IPS-NIHi7 (cell line): ENCODE results near the gene MKX.

Experiments
- DNase-seq: peaks from one replicate; pipeline ENCODE4 v3.0.0; 2012; ENCODE audit warnings: mixed read lengths; ENCODE audit errors: extremely low spot score

The MKX gene

DNA sequence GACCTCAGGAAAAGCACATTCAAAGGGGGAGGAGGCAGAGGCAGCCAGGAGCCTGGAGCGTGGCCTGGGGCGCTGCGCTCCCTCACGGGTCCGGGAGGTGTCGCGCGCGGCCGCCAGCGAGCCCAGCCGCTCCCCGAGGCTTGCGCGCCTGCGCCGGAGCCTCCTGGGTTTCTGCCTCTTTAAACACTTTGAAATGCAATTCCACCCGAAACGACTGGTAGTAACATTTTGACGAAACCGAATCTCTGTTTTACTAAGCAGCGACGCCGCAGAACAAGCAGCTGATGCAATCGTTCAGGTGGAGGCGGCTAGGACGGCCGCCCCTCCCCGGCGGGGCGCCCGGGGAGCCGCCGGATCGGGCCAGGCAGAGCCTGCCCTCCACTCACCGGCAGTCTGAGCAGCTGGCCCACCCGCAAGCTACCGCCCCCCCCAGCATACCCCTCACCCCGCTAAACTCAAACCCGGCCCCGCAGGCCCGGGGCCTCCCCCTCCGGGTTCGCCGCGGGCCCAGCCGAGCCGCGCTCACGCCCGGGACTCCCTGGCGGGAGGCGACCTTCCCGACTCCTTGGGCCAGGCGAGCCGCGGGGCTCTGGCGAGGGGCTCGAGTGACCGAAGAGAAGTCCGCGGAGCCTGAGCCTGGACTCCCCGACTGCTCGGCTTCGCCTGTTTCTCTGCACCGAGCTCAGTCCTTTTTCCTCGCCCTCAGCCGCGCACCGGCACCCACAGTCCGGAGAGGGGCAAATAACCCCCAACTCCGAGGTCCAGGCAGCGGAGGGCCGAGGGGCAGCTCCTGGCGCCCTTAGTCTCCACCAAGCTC lies 3.2 kb downstream of the MKX start:
- DNase-seq, result peak; percentile 83

DNA sequence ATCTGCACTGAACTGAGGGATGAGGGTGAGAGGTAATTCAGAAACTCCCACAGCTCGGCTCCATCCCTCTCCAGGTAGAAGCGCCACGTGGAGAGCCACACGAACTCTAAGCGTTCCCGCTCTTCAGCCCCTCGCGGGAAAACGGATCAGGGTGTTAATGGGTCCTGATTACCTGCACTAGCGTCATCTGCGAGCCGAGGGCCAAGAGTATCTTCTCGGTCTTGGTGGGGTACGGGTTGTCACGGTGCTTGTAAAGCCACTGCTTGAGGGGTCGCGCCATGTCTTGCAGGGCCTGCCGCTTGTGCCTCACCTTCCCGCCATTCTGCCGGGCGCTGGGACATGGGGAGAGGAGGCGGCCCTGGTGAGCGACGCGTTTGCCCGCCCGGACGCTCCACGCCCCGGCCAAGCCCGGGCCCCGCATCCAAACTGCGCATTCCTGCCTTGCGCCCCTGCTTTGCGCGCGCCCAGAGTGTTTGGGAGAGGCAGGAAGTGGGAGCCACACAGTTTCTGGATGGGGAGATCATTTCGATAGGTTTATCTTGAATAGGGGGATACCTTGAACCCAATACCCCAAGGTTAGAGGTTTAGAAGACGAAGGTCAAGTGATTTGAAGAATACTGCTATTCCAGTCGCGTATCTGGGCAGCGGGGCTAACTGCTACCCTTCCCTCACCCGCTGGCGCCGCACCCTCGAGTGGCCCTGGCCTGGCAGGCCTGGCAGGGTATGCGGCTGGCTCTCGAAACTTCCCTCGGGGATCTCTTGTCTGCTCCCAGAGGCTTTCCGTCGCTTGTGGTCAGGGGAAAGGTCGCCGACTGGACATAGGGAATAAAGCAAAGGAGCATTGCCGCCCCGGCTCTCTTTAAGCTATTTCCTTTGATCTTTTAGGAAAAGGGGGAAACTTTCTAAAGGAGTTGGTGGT lies 4.2 kb downstream of the MKX start:
- no peak for DNase-seq

- no peak for DNase-seq
Measured at GRCh38 chr10:27736396-27736795, 9.2 kb downstream of the MKX start.

DNA sequence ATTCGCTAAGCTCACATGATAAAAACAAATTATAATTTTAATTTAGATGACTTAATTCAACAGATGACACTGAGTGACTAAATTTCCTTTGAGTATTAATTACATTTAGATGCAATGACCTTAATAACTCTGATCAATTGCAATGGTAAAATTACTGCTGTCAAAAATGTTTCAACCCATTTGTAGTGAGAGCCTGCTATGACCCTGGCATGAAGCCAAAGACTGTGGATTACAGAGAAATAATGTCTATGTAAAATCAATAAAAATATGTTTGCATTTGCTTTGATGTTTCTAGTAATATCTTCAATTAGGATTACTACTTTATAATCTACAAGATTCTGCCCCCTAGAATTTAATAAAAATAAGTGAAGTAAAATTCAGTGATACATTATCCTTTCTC lies 15.6 kb downstream of the MKX start:
- DNase-seq, result no peak

GRCh38 chr10:27728338-27728737 lies 17.3 kb downstream of the MKX start:
- no peak for DNase-seq

- DNase-seq, result peak; percentile 56
Measured at GRCh38 chr10:27724287-27724686, 21.3 kb downstream of the MKX start.

DNA sequence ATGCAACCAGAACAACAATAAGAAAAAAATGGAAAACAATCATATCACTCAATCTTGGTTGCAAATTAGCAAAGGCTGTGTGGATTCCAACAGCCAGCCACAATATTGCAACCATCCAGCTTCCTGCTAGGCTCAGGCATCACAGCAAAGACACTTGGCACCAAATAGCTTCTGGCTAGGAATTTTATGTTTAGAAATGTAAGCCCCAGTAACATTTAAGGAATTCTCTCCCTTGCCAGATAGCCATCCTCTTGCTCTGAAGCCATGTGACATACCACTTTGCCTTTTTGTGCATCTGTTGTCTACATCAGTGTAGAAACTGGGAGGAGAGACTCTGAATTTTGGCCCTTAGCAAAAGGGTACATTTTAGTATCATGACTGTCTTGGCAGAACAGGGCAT lies 22.2 kb downstream of the MKX start:
- no peak for DNase-seq

- no peak for DNase-seq
Measured at GRCh38 chr10:27720529-27720928, 25.1 kb downstream of the MKX start.

DNA sequence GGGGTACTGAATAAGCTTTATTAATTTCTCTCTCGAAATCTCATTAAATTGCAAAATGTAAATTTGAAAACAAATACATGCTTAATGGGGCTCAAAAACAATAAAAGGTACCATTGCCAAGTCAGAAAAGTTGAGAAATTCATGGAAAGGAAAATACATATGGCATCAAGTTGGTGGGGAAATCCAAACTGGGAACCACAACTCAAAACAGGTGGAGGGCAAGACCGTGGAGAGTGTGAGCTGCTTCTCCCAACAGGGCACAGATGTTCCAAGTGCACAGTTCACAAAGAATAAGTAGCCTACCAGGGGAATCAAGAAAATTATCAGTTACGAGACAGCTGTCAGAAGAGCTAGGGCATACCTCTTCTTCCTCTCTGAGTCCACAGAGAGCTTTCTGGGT lies 26.6 kb downstream of the MKX start:
- no peak for DNase-seq

DNA sequence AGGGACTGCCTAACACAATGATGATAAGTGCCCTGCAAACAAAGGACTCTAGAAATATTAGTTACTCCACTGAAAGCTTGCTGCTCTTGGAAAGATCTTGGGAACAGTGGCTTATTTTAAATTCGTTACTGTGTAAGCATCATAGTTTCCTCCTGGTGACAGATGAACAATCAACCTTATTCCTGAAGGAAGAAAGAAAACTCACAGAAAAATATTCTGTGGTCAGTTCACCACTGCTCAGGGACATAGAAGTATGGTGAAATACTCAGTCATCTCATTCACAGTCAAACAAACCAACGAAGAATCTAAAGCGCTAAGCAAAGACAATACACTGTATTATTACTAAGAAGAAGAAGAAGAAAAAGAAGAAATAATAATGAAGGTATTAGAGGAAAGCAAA lies 27.8 kb downstream of the MKX start:
- DNase-seq, result no peak

GRCh38 chr10:27717224-27717623 lies 28.4 kb downstream of the MKX start:
- DNase-seq, result no peak

DNA sequence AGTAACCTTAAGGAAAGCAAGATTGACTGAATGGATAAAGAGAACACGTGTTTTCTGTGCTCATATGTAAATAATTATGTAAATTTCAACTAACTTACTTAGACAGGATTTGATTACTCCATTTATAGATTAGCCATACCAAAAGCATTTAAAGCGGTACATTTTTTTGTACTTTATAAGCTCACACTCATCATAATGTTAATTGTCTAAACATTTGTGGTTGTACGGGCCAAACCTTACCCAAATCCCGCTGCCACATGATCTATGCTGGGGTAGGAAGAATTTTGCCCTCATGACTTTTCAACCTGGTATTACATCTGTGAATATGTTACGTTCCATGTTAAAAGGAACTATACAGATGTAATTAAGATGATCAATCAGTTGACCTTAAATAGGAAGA lies 29.1 kb downstream of the MKX start:
- no peak for DNase-seq

DNA sequence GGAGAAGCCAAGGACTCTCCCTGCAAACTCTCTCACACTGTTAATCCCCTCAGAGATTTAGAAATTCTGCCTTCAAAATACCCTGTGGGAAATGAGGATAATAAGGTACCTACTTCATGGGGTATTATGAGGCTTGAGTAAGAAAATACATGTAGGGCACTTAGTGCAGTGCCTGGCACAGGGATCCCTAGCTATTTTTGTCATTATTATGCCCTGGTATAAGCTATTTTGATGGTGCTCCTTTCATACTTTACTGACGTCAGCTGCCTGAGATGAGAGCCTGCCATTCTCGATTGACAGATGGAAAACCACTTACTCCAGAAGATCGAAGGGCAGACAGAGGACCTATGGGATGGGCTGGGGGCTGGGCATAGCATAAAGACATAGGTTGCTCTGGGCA lies 30.1 kb downstream of the MKX start:
- no peak for DNase-seq

GRCh38 chr10:27714349-27714748 lies 31.3 kb downstream of the MKX start:
- DNase-seq, result no peak

DNA sequence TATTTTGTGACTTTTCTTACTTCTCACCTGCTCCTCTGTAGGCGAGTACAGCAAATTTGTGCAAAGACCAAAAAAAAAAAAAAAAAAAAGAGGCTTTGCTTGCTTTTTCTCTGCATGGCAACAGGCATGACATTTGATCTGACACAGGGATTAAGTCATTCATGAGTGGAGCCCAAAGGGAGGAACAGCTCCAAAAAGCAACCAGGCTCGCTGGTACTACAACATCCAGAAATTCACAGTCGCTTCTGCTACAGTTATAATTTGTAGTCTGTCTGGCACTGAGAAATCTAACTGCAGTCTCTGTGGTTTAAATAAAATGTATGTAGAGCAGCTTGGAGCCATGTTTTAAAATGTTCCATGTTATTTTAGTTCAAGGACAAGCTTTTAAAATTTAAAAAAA lies 31.7 kb downstream of the MKX start:
- DNase-seq, result no peak

GRCh38 chr10:27710014-27710413 lies 35.6 kb downstream of the MKX start:
- DNase-seq, result no peak

DNA sequence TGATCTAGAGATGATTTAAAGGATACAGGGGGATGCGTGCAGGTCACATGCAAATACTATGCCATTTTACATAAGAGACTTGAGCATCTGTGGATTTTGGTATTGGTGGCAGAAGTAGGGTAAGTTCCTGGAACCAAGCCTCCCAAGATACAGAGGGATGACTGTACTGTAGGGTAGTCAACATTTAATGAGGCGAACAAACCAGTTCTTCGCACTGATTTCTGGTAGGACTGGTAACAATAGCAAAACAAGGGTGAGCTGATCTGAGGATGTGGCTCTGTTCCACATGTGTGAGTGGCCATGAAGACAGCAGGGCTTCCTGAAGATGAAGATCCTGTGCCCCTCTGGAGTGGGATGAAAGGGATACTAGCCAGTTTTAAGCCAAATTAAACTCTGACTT lies 36.3 kb downstream of the MKX start:
- no peak for DNase-seq

DNA sequence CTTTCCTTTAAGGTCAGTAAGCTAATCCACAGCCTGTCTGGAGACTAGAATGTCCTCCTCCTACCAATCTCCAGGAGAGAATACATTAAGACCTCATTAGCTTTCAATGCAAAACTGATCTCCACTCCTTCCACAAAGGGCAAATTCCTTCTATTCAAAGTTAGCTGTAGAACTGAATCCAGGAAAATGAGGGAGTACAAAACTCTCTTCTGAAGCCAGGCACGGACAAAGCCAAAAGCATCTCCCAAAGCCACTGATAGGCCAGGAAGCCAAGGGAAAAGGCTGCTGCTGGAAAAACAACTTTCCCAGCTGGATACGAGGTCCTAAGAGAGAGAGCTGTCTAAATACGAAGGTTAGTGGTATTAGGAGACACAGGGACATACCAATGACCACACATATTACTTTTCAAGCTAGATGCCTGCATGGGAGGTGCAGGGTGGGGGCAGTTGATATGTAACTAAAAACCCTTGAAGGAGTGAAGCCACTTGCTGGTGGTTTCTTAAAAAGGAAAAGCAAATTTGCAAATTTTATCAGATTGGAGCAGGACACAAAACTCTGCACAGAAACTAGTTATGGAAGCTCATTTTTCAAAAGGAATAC lies 43.6 kb downstream of the MKX start:
- DNase-seq, result no peak

DNA sequence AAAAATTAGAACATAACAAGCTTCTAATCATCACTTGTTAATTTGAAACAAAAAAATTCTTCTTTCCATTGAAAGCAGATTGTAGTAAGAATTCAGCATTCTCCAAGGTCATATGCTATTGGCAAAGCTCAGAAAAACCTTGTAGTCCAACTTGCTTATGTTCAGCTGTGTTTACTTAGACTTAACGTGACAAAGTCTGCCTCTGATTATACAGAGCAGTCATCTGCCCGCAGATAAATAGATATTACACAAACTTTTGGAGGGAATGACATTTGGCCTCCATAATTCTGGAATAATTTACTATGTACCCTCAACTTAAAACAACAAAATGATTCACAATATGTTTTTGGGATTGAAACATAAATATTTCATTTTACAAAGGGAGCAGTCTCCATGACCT lies 45.8 kb downstream of the MKX start:
- no peak for DNase-seq

- DNase-seq, result no peak
Measured at GRCh38 chr10:27698961-27699360, 46.7 kb downstream of the MKX start.

- DNase-seq, result no peak
Measured at GRCh38 chr10:27696466-27696865, 49.2 kb downstream of the MKX start.

- no peak for DNase-seq
Measured at GRCh38 chr10:27695706-27696105, 49.9 kb downstream of the MKX start.

DNA sequence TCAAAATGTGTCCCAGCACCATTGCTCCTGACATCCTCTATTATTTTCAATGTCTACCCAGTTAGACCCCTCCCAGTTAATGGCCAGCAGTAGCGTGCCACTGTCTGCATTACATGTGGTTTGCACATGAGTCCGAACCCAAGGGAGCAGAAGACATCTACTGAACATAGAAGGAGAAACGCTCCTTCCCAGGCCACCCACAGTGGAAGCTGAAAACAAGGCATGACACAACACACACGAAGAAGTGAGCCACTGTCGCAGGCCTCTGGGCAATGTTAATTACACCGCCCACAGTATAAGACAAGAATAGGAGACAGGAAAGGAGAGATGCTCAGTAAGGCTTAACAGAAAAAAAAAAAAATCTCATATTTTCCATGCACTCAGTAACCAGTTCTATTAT lies 50.5 kb downstream of the MKX start:
- no peak for DNase-seq
